ENCODE results near the gene YWHAG. TPM values are rescaled to one million over a fixed set of nuclear protein-coding genes. Genes with fewer than 3 reads are reported as not detected.

Gene YWHAG
- total and polyA plus RNA-seq, 9 of the 15 experiments (the other 6 are each of a cell fraction or from before 2014, with no cell fraction given) = 30.4 to 246 (median 94.5) TPM

DNA sequence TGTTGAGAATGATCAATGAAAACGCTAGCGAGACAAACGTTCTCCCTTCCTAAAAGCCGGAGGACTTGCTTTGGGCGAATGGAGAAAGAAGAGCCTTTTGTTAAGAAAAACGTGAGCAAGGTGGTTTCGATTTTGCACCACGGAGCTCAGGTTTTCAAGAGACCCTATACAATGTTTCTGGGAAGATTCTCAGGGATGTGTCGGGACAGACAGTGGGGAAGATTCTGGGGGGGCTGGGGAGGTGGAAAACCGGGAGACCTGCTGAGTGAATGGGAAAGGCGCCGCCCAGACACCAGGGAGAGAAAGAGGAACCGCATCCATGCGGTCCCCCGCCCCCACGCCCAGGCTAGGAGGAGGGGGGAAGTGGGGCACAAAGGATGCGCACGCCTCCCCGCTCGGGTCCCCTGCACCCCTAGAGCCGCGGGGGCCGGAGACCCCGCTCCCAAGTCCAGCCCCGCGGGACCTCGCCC lies 745 bp downstream of the YWHAG start:
- H3K9me3 ChIP-seq (replicated peaks; ENCODE audit: control insufficient read depth, insufficient read depth, low read depth, low read length) = no peaks in the 10 kb centered on the region
- ChIA-PET POLR2A (interaction anchor here (1.0 to 2.7 kb wide), 7 partner anchors 9 to 40 kb away, joined by 3 to 24 read pairs (median 4); no protein-coding TSS in a partner anchor), CTCF (ENCODE audit: low intra/inter-chr PET ratio) (no interaction called here)
- peak overlapping the region; percentile 71 for H2AFZ ChIP-seq (ENCODE audit: low read depth, low read length)
- peaks cover 14 to 25% of the 10 kb centered on the region in 2 experiments for H3K4me1 ChIP-seq (replicated peaks in 1 of 2; ENCODE audit: control insufficient read depth in 2 of 2, insufficient read depth in 2 of 2, low read length in 2 of 2)
- H3K9me1 ChIP-seq (ENCODE audit: control insufficient read depth, insufficient read depth, low read length) = peaks cover 5% of the 10 kb centered on the region
- H3K4me2 ChIP-seq (ENCODE audit: insufficient read depth, low read length) = peak overlapping the region; percentile 87
- FAIRE-seq (peak; percentile 23), ATAC-seq (peak; percentile 57), DNase-seq (ENCODE audit: extremely low read depth in 1 of 4, low spot score in 3 of 4) (peak in 3 of 4 experiments; percentile 66 to 80 (median 79))
- peaks cover 58% of the 10 kb centered on the region for H3K79me2 ChIP-seq (ENCODE audit: control insufficient read depth, insufficient read depth, low read length)
- peak overlapping the region; percentile 90 for H3K27ac ChIP-seq (ENCODE audit: extremely low read depth, low read depth, low read length)
- no peaks in the 10 kb centered on the region for H3K27me3 ChIP-seq (ENCODE audit: control insufficient read depth in 2 of 2, insufficient read depth in 2 of 2, low read length in 2 of 2)
- intact Hi-C loops (cut with micrococcal nuclease) (loop anchor here (2.0 kb wide), 1 partner anchor 35 kb away; no protein-coding TSS in a partner anchor), in situ Hi-C loops (cut with MboI) (no loop called here)
- H4K20me1 ChIP-seq (replicated peaks; ENCODE audit: control insufficient read depth, insufficient read depth, low read length) = peaks cover 43% of the 10 kb centered on the region
- peak overlapping the region; percentile 84 to 99 for H3K9ac ChIP-seq (ENCODE audit: insufficient read depth in 1 of 2, low read depth in 2 of 2, low read length in 2 of 2)
- under 1% methylated on average over 25 of the region's 27 CpGs for WGBS (ENCODE audit: insufficient coverage, low coverage, missing lambda C conversion rate)
- H3K36me3 ChIP-seq (ENCODE audit: control insufficient read depth, insufficient read depth, low read length) = peaks cover 47% of the 10 kb centered on the region
- no TSS peak for BruUV-seq (replicated peaks)
- peak overlapping the region; percentile 94 for H3K4me3 ChIP-seq
- TF ChIP-seq, protein P1, sequence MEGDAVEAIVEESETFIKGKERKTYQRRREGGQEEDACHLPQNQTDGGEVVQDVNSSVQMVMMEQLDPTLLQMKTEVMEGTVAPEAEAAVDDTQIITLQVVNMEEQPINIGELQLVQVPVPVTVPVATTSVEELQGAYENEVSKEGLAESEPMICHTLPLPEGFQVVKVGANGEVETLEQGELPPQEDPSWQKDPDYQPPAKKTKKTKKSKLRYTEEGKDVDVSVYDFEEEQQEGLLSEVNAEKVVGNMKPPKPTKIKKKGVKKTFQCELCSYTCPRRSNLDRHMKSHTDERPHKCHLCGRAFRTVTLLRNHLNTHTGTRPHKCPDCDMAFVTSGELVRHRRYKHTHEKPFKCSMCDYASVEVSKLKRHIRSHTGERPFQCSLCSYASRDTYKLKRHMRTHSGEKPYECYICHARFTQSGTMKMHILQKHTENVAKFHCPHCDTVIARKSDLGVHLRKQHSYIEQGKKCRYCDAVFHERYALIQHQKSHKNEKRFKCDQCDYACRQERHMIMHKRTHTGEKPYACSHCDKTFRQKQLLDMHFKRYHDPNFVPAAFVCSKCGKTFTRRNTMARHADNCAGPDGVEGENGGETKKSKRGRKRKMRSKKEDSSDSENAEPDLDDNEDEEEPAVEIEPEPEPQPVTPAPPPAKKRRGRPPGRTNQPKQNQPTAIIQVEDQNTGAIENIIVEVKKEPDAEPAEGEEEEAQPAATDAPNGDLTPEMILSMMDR (IDR thresholded peaks at IDR 0.05 in 2 of 3, conservative IDR thresholded peaks at IDR 0.05 in 1 of 3; ENCODE audit: insufficient read depth in 2 of 3, low read depth in 1 of 3, low read length in 3 of 3) = 0 out of 6 replicates have a peak, but pooled peaks of 1 of the 3 experiments have one; percentile 13
- TF ChIP-seq NCOR1 (IDR thresholded peaks at IDR 0.05) (0 out of 2 replicates have a peak, but pooled peaks have one; percentile 5), EGR1 (conservative IDR thresholded peaks at IDR 0.05) (peak; percentile 55), MAZ (CRISPR knock-in tag; conservative IDR thresholded peaks at IDR 0.05 in 1 of 2, IDR thresholded peaks at IDR 0.05 in 1 of 2) (peak in 1 of 2 experiments; percentile 83; a peak in 1 of 4 replicates), ATF6 (CRISPR knock-in tag; IDR thresholded peaks at IDR 0.05) (0 out of 2 replicates have a peak, but pooled peaks have one; percentile 33), SMARCA5 (IDR thresholded peaks at IDR 0.05) (no peak), ZNF41 (CRISPR knock-in tag; conservative IDR thresholded peaks at IDR 0.05) (no peak), JUN (IDR thresholded peaks at IDR 0.05; ENCODE audit: borderline replicate concordance, low read depth, low read length) (peak; percentile 18; the same call in 1 of the 2 replicates), JUN (CRISPR knock-in tag; IDR thresholded peaks at IDR 0.05; ENCODE audit: borderline replicate concordance) (no peak), ZNF639 (CRISPR knock-in tag; conservative IDR thresholded peaks at IDR 0.05 in 1 of 2, IDR thresholded peaks at IDR 0.05 in 1 of 2) (0 out of 4 replicates have a peak, but pooled peaks of 1 of the 2 experiments have one; percentile 20), ZFP30 (CRISPR knock-in tag; IDR thresholded peaks at IDR 0.05; ENCODE audit: borderline replicate concordance) (no peak), SOX6 (IDR thresholded peaks at IDR 0.05) (peak; percentile 8; the same call in 1 of the 2 replicates)
- TF ChIP-seq, protein P2, sequence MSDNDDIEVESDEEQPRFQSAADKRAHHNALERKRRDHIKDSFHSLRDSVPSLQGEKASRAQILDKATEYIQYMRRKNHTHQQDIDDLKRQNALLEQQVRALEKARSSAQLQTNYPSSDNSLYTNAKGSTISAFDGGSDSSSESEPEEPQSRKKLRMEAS (CRISPR knock-in tag; IDR thresholded peaks at IDR 0.05) = peak; percentile 87
